Epidermal melanocyte (primary cell): ENCODE results near the gene ARMC8.

Experiments
- DNase-seq: peaks from one replicate; pipeline ENCODE4 v3.0.0; 2011; ENCODE audit warnings: low spot score; ENCODE audit not compliant: insufficient read length

ARMC8 gene

DNA sequence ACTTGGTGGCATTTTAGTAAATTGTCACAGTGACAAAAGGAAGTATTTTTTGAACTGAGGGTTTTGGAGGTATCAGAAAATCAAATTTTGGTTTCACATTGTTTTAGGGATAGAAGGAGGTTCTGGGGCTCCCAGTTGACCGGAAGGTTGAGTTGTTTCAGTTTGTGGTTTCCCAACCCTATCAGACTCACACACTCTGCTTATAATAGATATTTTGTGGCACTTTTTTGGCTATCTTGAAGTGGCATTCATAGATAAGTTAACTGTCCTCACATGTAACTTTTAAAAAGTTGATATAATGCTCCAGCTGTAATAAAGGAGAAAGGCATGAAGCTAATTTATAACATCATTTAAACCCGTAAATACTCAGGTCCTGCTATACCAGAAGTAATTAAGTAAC is 12.8 kb downstream of the ARMC8 start:
- DNase-seq, result no peak

GRCh38 chr3:138200424-138200823 is 13.3 kb downstream of the ARMC8 start:
- no peak for DNase-seq

- DNase-seq, result no peak
Measured at GRCh38 chr3:138202945-138203701, 16.0 kb downstream of the ARMC8 start.

GRCh38 chr3:138203938-138204337 is 16.8 kb downstream of the ARMC8 start:
- no peak for DNase-seq

DNA sequence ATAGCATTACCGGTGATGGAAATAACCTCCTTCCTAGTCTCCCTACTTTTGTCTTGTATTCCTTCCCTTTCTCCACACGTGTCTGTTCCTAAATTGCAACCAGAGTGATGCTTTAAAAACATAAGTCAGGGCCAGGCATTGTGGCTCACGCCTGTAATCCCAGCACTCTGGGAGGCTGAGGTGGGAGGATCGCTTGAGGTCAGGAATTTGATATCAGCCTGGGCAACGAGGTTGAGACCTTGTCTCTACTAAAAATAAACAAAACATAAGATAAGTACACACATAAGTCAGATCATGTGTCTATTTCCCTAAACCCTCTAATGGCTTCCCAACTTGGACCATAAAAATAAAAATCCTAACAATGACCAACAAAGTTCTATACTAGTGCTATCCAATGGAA is 18.4 kb downstream of the ARMC8 start:
- no peak for DNase-seq

DNA sequence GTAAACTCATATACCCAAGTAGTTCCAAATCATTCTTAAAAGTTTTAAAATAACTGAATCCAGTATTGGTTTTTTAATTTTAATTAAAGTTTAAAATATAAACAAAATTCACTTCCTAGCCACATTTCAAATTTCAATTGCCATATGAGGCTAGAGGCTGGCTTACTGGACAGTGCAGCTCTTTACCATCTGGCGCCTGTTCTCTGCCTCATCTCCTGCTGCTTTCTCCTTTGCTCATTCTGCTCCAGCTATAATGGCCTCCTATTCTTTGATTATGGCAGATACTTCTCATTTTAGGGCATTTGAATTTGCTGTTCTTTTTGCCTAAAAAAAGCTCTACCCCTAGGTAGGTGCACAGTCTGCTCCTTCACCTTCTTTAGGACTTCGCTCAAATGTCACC is 19.1 kb downstream of the ARMC8 start:
- DNase-seq, result no peak

GRCh38 chr3:138210528-138210927 is 23.4 kb downstream of the ARMC8 start:
- no peak for DNase-seq

GRCh38 chr3:138213398-138214085 is 26.4 kb downstream of the ARMC8 start:
- DNase-seq, result no peak

GRCh38 chr3:138219255-138219654 is 32.2 kb downstream of the ARMC8 start:
- no peak for DNase-seq

DNA sequence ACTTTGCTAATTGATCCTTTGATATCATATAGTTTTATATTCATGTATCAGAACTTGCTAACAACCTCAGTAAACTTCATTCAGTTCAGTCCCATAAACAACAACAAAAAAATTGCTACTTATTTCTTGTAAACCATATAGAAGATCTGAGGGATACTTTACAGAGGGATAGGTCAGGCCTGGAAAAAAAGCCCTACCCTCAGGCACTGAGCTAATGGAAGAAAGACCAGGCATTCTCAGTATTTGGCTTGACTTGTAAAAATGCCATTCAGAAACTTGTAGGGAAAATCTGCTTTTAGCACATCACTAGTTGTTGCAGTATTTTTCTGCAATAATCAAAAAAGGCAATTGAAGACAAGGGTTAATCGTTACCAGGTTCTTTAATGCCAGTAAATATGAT is 33.1 kb downstream of the ARMC8 start:
- DNase-seq, result no peak

GRCh38 chr3:138220788-138221187 is 33.7 kb downstream of the ARMC8 start:
- no peak for DNase-seq

DNA sequence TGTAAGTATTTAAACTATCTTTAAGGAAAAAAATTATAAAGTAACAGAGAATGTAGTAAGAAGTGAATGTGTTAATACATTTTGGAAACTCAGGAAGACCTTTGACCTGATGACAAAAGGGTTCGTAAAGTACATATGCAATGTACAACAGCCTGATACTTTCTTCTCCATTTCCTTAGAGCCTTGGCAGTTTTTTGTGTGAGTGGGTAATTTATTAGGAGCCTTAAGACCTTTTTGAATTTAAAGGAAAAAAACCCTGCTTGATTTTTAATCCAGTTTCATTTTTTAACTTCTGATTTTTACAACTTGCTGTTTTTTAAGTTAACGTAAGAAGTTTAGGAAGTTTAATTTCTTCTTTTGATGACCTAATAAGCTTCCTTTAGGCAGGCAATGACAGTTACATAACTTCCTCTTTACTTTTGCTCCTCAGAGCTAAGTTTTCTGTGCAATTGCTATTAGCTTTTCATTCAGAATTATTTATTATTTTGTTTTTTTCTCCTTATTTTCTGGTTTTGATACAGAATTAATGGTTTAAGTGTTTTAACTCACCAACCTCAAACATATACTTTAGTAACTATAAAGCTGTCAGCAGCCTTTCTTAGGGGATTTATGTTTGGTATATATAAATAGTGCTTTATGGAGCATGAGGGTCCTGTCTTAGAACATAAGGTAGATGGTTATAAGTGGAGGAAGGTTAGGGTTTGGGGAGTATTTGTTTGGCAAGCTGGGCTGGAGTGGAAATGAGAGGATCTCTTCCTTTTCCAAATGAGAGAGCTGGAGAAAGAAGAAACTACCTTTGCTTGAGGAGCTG is 35.2 kb downstream of the ARMC8 start:
- DNase-seq, result no peak

DNA sequence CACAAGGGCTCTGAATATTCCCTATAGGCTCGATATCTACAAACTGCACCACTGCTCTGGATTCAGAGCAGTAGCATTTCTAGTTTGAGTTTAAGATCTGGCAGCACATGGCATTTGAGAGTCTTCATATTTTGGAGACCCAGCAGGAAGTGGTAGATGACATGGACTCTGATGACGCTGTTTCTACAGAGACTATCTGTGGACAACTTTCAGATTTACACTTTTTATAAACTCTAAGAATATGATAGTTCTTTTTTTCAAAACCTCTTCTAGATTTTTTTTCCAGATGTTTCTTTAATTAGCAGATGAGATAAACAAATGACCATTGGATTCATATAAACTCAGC is 35.8 kb downstream of the ARMC8 start:
- DNase-seq, result no peak

- no peak for DNase-seq
Measured at GRCh38 chr3:138227650-138228049, 40.5 kb downstream of the ARMC8 start.

- no peak for DNase-seq
Measured at GRCh38 chr3:138230525-138230924, 43.4 kb downstream of the ARMC8 start.

GRCh38 chr3:138232705-138233364 is 45.7 kb downstream of the ARMC8 start:
- DNase-seq, result no peak

DNA sequence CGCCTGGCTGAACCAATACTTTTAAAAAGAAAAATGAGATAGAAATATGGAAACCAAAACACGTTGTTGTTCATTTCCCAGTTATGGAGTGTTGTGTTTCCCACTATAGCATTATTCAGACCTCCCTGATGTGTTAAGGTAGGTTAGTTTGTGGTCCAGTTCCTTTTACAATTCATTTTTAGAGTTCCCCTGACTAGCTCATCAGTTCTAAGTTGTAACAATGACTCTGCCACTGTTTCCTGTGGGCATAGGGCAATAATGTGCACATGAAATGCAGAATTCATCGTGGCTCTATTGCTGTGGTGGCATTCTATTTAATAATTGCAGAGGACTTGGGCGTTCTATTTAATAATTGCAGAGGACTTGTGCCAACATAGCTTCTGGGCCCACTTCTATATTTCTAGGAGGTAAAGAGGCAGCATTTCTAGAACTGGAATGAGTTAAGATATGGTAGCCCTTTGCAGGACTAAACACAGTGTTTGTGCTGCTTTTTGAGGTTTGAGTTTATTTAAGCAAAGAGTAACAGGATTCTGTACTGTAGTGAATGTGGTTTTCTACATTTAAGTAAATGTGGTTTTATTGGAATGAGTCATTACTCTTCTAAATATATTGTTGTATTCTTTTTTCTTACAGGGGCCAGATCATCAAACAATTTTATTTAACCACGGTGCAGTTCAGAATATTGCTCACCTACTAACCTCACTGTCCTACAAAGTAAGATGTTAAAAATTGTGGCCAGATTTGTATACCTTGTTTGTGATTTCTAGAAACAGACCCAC is 47.5 kb downstream of the ARMC8 start:
- DNase-seq, result no peak

DNA sequence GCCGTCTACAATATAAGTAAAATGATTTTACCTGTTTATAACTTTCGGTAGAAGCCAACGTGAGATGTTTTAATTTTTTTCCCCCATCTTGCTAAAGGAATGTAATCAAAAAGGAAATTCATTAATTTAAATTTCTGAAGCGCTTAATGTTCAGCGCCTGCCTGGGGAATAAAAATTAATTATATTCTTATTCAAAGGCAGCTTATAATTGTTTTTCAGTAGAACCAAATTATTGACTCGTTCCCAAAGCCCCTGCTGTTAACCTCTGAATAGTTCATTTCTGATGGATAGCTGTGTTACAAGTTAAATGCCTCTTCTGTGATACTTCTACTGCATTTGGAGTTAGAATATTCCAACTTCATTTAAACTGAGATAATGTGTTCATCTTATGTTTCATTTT is 51.6 kb downstream of the ARMC8 start:
- no peak for DNase-seq

DNA sequence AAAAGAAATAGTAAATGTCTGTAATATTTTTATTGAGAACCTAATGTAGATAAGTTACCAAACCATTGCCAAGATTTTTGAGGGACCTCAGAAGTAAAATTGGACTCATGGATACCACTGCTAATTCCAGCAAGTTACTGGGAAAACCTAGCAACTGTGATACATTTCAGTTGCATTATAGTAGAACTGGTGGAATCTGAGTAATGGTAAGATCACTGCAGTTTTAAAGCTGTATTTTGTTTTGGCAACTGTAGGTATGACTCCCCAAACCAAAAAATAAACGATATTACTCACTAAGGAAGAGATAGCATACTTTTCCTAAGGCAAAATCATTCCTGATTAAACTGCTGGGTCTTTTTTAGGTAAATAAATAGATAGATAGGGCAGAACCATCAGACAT is 54.0 kb downstream of the ARMC8 start:
- no peak for DNase-seq

- no peak for DNase-seq
Measured at GRCh38 chr3:138241676-138242075, 54.6 kb downstream of the ARMC8 start.

DNA sequence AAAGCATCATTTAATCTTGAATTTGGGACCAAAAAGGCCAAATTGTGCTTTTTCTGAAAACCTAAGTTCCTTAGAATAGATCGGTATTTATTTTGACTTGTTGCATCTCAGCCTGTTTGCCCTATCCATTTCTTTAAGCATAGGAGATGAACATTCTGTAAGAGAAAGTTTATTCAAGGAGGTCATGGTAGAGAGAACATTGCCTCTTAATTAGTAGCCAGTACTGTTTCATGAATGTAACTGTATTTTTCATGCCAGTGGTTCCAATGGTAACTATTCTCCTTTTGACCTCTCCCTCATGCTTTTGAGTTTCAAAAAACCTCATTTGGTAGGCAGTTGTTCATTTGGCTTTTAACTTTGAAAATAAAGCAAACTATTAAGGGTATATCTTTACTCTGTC is 55.4 kb downstream of the ARMC8 start:
- DNase-seq, result no peak
